Spleen (tissue), 7 donors: ENCODE results near the gene PRKCE.

Experiments used
- POLR2A ChIP-seq, 3 donors: fragments of 450-650 bp; IDR thresholded peaks; one replicate each; pipeline ENCODE4 v1.5.1; 2017; ENCODE audit warnings: antibody characterized with exemption in 3 of 3, mild to moderate bottlenecking in 1 of 3
- POLR2AphosphoS5 ChIP-seq, 3 donors: sonication (generic); formaldehyde crosslinking; IDR thresholded peaks; one replicate each; pipeline ENCODE4 v1.5.1; 2017; ENCODE audit warnings: antibody characterized with exemption in 3 of 3
- TF ChIP-seq, protein P1 (sequence below), 11 experiments: fragments of 200-600 bp in 7 of 11; fragments of 450-650 bp in 4 of 11; sonication (generic) in 4 of 11; IDR thresholded peaks in 8 of 11; conservative IDR thresholded peaks in 3 of 11; 1 replicate in 7 of 11; 2 replicates in 4 of 11; pipeline versions ENCODE4 v1.4.0 to v1.8.0; 2016 to 2021; ENCODE audit warnings: antibody characterized with exemption in 11 of 11, inconsistent platforms in 4 of 11, mild to moderate bottlenecking in 1 of 11
- donor health status: DM: no; HTN: no; CAD: no; lungs with moderate emphysema.
- donor health status: DM: no; HTN: no; CAD: no.
- donor health status: DM: no; HTN: no; CAD: no.

DNA sequence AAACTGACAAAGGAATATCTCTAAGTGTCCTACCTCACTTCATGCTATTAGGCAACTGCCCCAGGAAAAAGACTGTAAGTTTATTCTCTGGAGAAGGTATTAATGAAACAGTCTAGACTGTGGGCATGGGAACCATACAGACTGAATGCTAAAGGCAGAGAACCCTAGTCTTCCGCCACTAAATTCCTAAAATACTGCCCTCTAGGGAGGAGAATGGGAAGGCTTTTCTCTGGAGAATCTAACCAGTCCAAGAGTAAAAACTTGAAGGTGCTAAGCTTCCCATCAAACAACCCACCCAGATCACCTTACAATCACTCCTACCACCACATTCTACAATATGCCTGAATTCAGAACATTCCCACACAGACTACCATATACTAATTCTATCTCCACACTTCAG is 43.8 kb upstream of the PRKCE start:
- TF ChIP-seq, protein P1, sequence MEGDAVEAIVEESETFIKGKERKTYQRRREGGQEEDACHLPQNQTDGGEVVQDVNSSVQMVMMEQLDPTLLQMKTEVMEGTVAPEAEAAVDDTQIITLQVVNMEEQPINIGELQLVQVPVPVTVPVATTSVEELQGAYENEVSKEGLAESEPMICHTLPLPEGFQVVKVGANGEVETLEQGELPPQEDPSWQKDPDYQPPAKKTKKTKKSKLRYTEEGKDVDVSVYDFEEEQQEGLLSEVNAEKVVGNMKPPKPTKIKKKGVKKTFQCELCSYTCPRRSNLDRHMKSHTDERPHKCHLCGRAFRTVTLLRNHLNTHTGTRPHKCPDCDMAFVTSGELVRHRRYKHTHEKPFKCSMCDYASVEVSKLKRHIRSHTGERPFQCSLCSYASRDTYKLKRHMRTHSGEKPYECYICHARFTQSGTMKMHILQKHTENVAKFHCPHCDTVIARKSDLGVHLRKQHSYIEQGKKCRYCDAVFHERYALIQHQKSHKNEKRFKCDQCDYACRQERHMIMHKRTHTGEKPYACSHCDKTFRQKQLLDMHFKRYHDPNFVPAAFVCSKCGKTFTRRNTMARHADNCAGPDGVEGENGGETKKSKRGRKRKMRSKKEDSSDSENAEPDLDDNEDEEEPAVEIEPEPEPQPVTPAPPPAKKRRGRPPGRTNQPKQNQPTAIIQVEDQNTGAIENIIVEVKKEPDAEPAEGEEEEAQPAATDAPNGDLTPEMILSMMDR (IDR thresholded peaks at IDR 0.05 in 8 of 11, conservative IDR thresholded peaks at IDR 0.05 in 3 of 11): peak in 2 of 11 experiments; percentile 6 to 11
- TF ChIP-seq POLR2AphosphoS5 (IDR thresholded peaks at IDR 0.05): no peak
- TF ChIP-seq POLR2A (IDR thresholded peaks at IDR 0.05): no peak
